ENCODE results near the gene KBTBD8. TPM values are rescaled to one million over a fixed set of nuclear protein-coding genes. Genes with fewer than 3 reads are reported as not detected.

KBTBD8 gene
- total RNA-seq, 1 donor from 2014 or later, result 9.2 TPM

DNA sequence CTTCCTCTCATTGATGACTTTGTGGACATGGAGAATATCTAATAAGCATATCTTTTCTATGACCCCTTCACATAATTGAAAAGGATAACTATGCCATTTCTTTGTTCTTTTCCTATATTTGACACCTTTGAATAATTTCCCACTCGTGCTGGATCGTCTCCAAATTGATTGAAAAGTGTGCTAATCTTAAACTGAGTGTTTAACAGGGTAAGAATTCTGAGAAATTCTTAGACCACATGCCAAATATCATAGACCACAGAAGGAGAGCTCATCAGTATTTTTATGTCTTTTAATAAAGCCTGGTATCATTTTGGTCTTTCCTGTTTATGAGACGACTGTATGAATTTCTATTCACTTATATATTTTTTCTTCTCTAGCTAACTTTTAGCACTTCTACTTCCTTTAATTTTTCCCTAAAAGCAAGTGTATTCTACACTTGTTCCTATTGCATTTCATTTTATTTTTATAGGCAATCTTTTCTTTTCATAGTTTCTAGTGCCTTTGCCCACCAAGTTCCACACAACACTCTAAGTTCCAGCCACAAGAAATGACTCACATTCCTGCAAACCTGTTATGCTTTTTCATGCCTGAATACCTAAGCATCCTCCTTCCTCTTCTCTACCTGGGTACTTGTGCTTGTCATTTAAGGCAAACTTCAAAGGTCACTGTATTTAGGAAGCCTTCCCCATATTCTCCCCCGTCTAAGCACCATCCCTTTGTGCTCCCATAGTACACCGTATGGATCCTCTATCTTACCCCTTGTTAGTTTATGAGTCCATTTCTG lies 30.1 kb downstream of the KBTBD8 start:
- Mint-ChIP-seq H3K4me1 (ENCODE audit: low read depth, unreplicated experiment) (no peaks in the 10 kb centered on the region), H3K27ac (ENCODE audit: unreplicated experiment) (no peak overlapping the region), H3K27me3 (ENCODE audit: low read depth, unreplicated experiment) (no peaks in the 10 kb centered on the region), H3K4me3 (ENCODE audit: unreplicated experiment) (no peak overlapping the region), H3K9me3 (ENCODE audit: unreplicated experiment) (no peaks in the 10 kb centered on the region), H3K36me3 (ENCODE audit: low read depth, unreplicated experiment) (no peaks in the 10 kb centered on the region)
- no peak overlapping the region for H3K4me3 ChIP-seq (ENCODE audit: insufficient read depth, low read depth, low read length)
- H3K27me3 ChIP-seq (ENCODE audit: insufficient read depth, low read length), result no peaks in the 10 kb centered on the region
- DNase-seq (ENCODE audit: low read depth) (no peak), FAIRE-seq (no peak)
- no peak overlapping the region for H3K9ac ChIP-seq (ENCODE audit: low read length)
- H4K20me1 ChIP-seq (ENCODE audit: insufficient read depth, low read length), result no peaks in the 10 kb centered on the region
- no peak overlapping the region for H3K4me2 ChIP-seq (ENCODE audit: low read length)
- H3K27ac ChIP-seq (ENCODE audit: low read depth, low read length), result no peak overlapping the region
- no peaks in the 10 kb centered on the region for H3K79me2 ChIP-seq (ENCODE audit: insufficient read depth, low read length)
- no peak overlapping the region for H2AFZ ChIP-seq (ENCODE audit: low read depth, low read length)
- TF ChIP-seq EZH2 (IDR thresholded peaks at IDR 0.05; ENCODE audit: insufficient read depth, low read length), result no peak
- TF ChIP-seq, protein P1, sequence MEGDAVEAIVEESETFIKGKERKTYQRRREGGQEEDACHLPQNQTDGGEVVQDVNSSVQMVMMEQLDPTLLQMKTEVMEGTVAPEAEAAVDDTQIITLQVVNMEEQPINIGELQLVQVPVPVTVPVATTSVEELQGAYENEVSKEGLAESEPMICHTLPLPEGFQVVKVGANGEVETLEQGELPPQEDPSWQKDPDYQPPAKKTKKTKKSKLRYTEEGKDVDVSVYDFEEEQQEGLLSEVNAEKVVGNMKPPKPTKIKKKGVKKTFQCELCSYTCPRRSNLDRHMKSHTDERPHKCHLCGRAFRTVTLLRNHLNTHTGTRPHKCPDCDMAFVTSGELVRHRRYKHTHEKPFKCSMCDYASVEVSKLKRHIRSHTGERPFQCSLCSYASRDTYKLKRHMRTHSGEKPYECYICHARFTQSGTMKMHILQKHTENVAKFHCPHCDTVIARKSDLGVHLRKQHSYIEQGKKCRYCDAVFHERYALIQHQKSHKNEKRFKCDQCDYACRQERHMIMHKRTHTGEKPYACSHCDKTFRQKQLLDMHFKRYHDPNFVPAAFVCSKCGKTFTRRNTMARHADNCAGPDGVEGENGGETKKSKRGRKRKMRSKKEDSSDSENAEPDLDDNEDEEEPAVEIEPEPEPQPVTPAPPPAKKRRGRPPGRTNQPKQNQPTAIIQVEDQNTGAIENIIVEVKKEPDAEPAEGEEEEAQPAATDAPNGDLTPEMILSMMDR (IDR thresholded peaks at IDR 0.05; ENCODE audit: insufficient read depth, low read depth, low read length), result no peak
- no peaks in the 10 kb centered on the region for H3K9me3 ChIP-seq (ENCODE audit: insufficient read depth, low read depth, low read length)
- H3K4me1 ChIP-seq (ENCODE audit: insufficient read depth, low read length), result no peaks in the 10 kb centered on the region
- no peaks in the 10 kb centered on the region for H3K36me3 ChIP-seq (ENCODE audit: insufficient read depth, low read length)

DNA sequence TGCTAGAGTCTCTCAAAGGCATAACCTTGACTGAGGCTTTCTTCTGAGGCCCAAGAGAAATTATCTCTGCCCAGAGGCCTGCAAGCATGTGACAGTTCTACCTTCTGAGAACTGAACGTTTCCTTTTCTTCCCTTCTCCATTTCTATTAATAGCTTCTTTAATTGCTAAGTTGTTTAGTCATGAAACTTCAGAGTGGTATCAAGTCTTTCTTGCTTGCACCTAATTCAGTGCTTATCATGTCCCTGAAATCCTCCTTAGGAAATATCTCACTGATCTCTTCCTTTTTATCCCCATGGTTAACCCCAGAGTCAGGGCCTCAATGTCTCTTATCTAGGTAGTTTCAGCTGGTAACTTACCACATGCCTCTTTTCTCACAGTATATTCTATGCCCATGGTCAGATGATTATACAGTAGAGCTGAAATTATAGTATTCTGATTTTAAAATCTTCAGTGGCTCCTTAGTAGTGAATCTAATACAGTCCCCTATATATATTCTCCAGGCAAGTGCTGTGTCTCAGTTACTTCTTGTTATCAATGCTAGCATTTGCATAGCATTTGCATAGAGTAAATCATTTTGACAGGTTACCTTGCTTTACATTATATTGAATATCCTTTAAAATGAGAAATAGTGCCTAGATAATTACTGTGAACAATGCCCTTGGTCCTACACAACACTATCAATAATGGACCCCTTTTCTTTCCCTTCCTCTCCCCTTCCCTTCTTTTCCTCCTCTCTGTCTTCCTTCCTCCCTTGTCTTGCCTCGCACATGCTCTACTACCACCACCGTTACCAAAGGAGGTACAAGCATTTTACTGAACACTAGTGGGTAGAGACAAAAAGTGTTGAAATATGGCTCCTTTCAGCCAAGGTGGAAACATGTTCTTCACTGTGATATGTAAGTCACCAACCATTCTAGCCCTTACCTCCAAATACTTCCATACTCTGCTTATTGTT lies 33.0 kb downstream of the KBTBD8 start:
- no peak overlapping the region for H3K9ac ChIP-seq (ENCODE audit: low read length)
- H3K9me3 ChIP-seq (ENCODE audit: insufficient read depth, low read depth, low read length), result no peaks in the 10 kb centered on the region
- H3K27me3 ChIP-seq (ENCODE audit: insufficient read depth, low read length), result no peaks in the 10 kb centered on the region
- Mint-ChIP-seq H3K4me3 (ENCODE audit: unreplicated experiment) (no peak overlapping the region), H3K27me3 (ENCODE audit: low read depth, unreplicated experiment) (no peaks in the 10 kb centered on the region), H3K36me3 (ENCODE audit: low read depth, unreplicated experiment) (no peaks in the 10 kb centered on the region), H3K27ac (ENCODE audit: unreplicated experiment) (no peak overlapping the region), H3K4me1 (ENCODE audit: low read depth, unreplicated experiment) (no peaks in the 10 kb centered on the region), H3K9me3 (ENCODE audit: unreplicated experiment) (no peaks in the 10 kb centered on the region)
- H3K79me2 ChIP-seq (ENCODE audit: insufficient read depth, low read length), result no peaks in the 10 kb centered on the region
- no peak overlapping the region for H3K4me2 ChIP-seq (ENCODE audit: low read length)
- H3K4me3 ChIP-seq (ENCODE audit: insufficient read depth, low read depth, low read length), result no peak overlapping the region
- DNase-seq (ENCODE audit: low read depth) (no peak), FAIRE-seq (no peak)
- no peaks in the 10 kb centered on the region for H3K4me1 ChIP-seq (ENCODE audit: insufficient read depth, low read length)
- TF ChIP-seq, protein P1 (IDR thresholded peaks at IDR 0.05; ENCODE audit: insufficient read depth, low read depth, low read length), result no peak
- no peaks in the 10 kb centered on the region for H4K20me1 ChIP-seq (ENCODE audit: insufficient read depth, low read length)
- no peak overlapping the region for H3K27ac ChIP-seq (ENCODE audit: low read depth, low read length)
- H3K36me3 ChIP-seq (ENCODE audit: insufficient read depth, low read length), result no peaks in the 10 kb centered on the region
- no peak overlapping the region for H2AFZ ChIP-seq (ENCODE audit: low read depth, low read length)
